Stimulated activated effector memory CD8-positive, alpha-beta T cell treated with anti-CD3 and anti-CD28 coated beads, Interleukin-12 subunit alpha, Interleukin-12 subunit beta, amount 100 ng/mL, for 72 hours (primary cell): ENCODE measurements around the gene TOP3A.
A peak's percentile ranks its signal among the peaks of the same experiment; 100 is the strongest.

Experiments
- ATAC-seq: fragments of 150-1000 bp; cut with Tn5 transposase; 2 replicates; pipeline ENCODE4 v1.10.0; 2021
- DNase-seq, 2 donors: peaks; one replicate each; pipeline ENCODE4 v3.0.0; 2021 to 2022; ENCODE audit warnings: low spot score in 2 of 2
- H3K27ac Mint-ChIP-seq: one replicate; pipeline ENCODE4 v1.8.0; 2022; ENCODE audit warnings: mild to moderate bottlenecking, mixed read lengths
- H3K36me3 Mint-ChIP-seq: one replicate; pipeline ENCODE4 v1.8.0; 2022; ENCODE audit warnings: mild to moderate bottlenecking, mixed read lengths
- H3K4me1 Mint-ChIP-seq: one replicate; pipeline ENCODE4 v1.8.0; 2022; ENCODE audit warnings: mixed read lengths
- H3K4me3 Mint-ChIP-seq: one replicate; pipeline ENCODE4 v1.8.0; 2022; ENCODE audit warnings: mild to moderate bottlenecking, mixed read lengths
- H3K9me3 Mint-ChIP-seq: one replicate; pipeline ENCODE4 v1.8.0; 2022; ENCODE audit warnings: mixed read lengths

The TOP3A gene

GRCh38 chr17:18270046-18270931 lies 44.5 kb downstream of the TOP3A start:
- peaks cover 10% of the 10 kb centered on the region for H3K4me1 Mint-ChIP-seq
- no peak for ATAC-seq
- H3K4me3 Mint-ChIP-seq, result no peak overlapping the region
- H3K9me3 Mint-ChIP-seq, result no peaks in the 10 kb centered on the region
- no peak for DNase-seq
- H3K36me3 Mint-ChIP-seq, result peaks cover 34% of the 10 kb centered on the region
- H3K27ac Mint-ChIP-seq, result no peak overlapping the region

DNA sequence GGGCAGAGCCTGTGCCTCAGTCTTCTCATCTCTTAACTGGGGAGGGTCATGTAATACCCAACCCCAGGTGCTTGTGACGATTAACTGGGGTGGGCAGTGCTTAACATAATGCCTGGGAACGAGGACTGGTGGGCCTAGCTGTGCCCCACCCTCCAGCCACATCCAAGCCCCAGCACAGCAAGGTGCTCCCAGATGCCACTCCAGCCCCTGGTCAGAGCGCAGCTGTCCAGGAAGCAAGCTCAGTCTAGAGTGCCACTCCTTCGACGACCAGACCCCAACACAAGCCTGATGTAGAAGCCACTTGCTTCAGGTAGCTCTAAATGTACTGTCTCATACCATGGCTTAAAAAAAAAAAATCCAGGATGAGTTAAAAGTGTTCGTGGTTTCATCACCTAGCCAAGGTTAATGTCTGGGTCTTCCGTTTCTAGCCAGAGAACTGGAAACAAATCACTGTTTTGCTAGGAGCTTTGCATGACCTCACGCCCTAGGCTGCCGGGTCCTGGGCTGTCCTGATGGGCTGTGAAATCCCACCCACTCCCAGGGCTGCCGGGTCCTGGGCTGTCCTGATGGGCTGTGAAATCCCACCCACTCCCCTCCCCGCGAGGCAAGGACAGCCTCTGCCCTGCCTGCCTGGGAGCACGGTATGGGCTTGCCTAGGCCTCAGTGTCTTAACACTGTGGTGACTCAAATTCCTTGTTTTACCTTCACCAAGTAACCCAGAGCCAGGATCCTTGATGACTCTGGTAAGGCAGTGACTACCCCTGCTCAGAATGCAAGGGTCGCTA lies 46.7 kb downstream of the TOP3A start:
- DNase-seq (no peak), ATAC-seq (peak; percentile 66)
- Mint-ChIP-seq H3K9me3 (no peaks in the 10 kb centered on the region), H3K36me3 (peaks cover 12% of the 10 kb centered on the region), H3K27ac (peak overlapping the region; percentile 40), H3K4me3 (no peak overlapping the region), H3K4me1 (peaks cover 10% of the 10 kb centered on the region)

DNA sequence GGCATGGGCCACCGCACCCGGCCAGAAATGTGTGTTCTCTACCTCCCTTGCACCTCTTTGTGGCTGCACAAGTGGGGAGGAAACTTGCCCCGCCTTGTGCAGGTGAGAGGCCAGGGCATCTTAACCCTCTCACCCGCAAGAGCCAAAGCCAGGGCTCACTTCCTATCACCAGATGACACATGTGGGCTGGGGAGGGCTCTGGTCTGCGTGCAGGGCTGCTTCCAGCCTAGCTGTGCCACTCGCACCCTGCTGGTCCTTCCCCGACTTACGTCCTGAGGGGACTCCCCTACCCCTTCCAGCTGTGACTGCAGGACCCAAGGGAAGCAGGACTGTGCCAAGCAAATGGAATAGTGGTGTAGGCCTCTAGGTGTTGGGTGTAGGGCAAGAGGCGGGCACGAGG lies 47.4 kb downstream of the TOP3A start:
- DNase-seq (no peak), ATAC-seq (peak; percentile 74)
- H3K27ac Mint-ChIP-seq, result peak overlapping the region; percentile 40
- H3K36me3 Mint-ChIP-seq, result peaks cover 5% of the 10 kb centered on the region
- H3K9me3 Mint-ChIP-seq, result no peaks in the 10 kb centered on the region
- H3K4me1 Mint-ChIP-seq, result peaks cover 10% of the 10 kb centered on the region
- no peak overlapping the region for H3K4me3 Mint-ChIP-seq

GRCh38 chr17:18263885-18264682 lies 50.7 kb downstream of the TOP3A start:
- DNase-seq (no peak), ATAC-seq (no peak)
- Mint-ChIP-seq H3K4me1 (peaks cover 28% of the 10 kb centered on the region), H3K9me3 (no peaks in the 10 kb centered on the region), H3K36me3 (no peaks in the 10 kb centered on the region), H3K4me3 (no peak overlapping the region), H3K27ac (no peak overlapping the region)

- Mint-ChIP-seq H3K4me1 (peaks cover 28% of the 10 kb centered on the region), H3K27ac (peak overlapping the region; percentile 87), H3K4me3 (peak overlapping the region; percentile 98), H3K9me3 (no peaks in the 10 kb centered on the region), H3K36me3 (peaks cover 5% of the 10 kb centered on the region)
- no peak for DNase-seq
- ATAC-seq, result no peak
These were observed 52.2 kb downstream of the TOP3A start for GRCh38 chr17:18262641-18263040.

DNA sequence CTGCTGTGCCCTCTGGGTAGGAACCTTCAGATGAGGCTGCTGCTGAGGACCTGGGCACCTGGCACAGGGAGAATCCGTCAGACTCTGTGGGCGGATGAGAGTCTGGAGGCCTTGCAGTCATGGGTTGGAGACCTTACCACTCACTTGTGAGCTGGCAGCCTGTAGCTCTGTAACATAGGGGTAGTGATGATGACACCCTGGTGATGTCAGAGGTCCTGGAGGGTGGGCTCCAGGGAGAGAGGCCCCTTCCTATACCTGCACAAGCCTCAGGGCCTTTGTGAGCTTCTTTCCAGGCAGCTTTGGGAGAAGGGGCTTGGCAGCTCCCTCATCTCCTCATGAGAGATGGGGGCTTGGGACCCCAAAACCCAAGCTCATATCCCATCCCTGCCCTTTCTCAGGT lies 52.7 kb downstream of the TOP3A start:
- DNase-seq (no peak), ATAC-seq (no peak)
- no peaks in the 10 kb centered on the region for H3K9me3 Mint-ChIP-seq
- peaks cover 28% of the 10 kb centered on the region for H3K4me1 Mint-ChIP-seq
- peak overlapping the region; percentile 98 for H3K4me3 Mint-ChIP-seq
- H3K36me3 Mint-ChIP-seq, result peaks cover 10% of the 10 kb centered on the region
- peak overlapping the region; percentile 87 for H3K27ac Mint-ChIP-seq

GRCh38 chr17:18261659-18262058 lies 53.1 kb downstream of the TOP3A start:
- peak overlapping the region; percentile 98 for H3K4me3 Mint-ChIP-seq
- no peaks in the 10 kb centered on the region for H3K9me3 Mint-ChIP-seq
- peaks cover 15% of the 10 kb centered on the region for H3K36me3 Mint-ChIP-seq
- H3K4me1 Mint-ChIP-seq, result peaks cover 33% of the 10 kb centered on the region
- ATAC-seq (no peak), DNase-seq (no peak)
- peak overlapping the region; percentile 87 for H3K27ac Mint-ChIP-seq

DNA sequence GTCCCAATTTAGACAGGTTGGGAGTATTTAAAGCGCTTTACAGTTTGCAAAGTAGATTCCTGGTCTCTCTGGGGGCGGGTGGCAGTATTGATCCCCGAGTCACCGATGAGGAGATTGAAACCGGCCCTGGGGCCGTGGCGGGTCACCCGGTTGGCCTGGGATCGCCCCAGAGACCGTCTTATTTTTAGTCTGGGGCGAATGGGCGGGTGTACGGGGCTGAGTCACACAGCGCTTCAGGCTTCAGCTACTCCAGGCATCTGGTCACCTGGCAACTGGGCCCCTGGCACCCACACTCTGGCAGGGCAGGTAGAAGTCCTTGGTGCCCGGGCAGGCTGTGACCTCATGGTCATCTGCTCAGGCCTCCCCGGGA lies 53.7 kb downstream of the TOP3A start:
- Mint-ChIP-seq H3K27ac (peak overlapping the region; percentile 87), H3K36me3 (peaks cover 20% of the 10 kb centered on the region), H3K9me3 (no peaks in the 10 kb centered on the region), H3K4me1 (peaks cover 38% of the 10 kb centered on the region), H3K4me3 (peak overlapping the region; percentile 98)
- peak; percentile 46 for ATAC-seq
- DNase-seq, result peak in 1 of 2 donors; percentile 33

GRCh38 chr17:18260332-18261145 lies 54.3 kb downstream of the TOP3A start, which contains the start of gene MIEF2:
TSS of gene MIEF2 (plus strand) at chr17:18260662. CDS start at chr17:18262721, 2,059 bp downstream.
- H3K4me3 Mint-ChIP-seq, result peak within 1 kb of the TSS; percentile 98
- H3K9me3 Mint-ChIP-seq, result no peaks in the 10 kb centered on the region
- peaks cover 26% of the 10 kb centered on the region for H3K36me3 Mint-ChIP-seq
- peaks cover 41% of the 10 kb centered on the region for H3K4me1 Mint-ChIP-seq
- peak; percentile 88 for ATAC-seq
- H3K27ac Mint-ChIP-seq, result peak within 1 kb of the TSS; percentile 87
- peak; percentile 78 to 94 for DNase-seq

DNA sequence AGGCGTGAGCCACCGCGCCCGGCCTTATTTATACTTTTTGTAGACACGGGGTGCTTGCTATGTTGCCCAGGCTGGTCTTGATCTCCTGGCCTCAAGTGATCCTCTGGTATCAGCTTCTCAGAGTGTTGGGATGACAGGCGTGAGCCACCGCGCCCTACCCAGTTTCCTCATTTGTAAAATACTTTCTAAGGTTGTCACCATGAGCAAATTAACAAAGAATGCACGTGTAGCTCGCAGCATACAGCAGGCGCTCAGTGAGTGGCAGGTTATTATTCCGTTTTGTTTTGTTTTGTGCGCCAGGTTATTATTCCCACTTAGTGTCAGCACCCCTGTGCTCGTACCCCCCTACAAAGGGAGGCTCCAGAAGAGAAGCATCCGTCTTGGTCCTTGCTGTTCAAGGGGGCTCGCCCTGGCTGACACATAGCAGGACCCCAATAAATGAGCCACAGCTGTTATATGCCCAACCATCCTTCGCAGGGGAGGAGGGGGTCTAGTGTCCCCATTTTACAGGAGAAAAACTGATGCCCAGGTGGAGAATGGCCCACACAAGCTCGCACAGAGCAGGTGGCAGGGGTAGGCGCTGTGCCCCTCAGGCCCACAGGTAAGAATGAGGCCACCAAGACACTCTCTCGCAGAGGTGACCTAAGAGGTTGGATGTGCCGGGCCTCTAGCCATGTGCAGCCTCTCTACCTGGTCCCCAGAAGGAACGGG lies 55.0 kb downstream of the TOP3A start:
- Mint-ChIP-seq H3K36me3 (peaks cover 34% of the 10 kb centered on the region), H3K4me1 (peaks cover 41% of the 10 kb centered on the region), H3K9me3 (no peaks in the 10 kb centered on the region), H3K4me3 (peak overlapping the region; percentile 98), H3K27ac (peak overlapping the region; percentile 87)
- ATAC-seq, result no peak
- no peak for DNase-seq

DNA sequence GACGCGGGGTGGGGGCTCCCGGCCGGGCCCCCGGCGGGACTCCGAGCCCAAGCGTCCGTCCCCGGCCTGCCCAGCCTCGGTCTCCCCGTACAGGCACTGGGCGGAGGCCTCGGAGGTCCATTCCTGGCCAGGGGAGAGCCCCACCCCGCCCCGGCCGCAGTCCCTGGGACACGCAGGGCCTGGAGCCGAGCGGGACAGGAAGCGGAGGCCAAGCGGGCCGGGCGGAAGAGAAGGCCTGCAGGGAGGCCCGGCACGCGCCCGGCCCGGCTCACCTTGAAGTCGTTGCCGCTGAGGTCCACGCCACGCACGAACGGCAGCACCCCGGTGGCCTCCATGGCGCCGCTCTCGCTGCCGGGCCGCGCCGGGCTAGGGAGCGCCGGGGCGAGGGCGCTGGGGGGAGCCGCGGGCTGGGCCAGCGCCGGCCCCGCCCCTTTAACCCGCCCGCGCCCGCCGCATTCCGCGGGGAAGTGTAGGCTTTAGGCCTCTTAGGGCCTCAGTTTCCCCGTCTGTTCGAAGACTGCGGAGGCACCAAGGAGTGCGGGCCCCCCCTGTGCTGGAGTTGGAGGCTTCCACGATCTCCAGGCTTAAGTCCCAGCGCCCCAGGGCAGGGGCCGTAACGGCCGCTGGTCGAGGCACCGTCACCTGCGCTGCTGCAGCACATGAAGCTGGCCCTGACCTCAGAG lies 56.3 kb downstream of the TOP3A start, which contains the start of gene FLII:
FLII (minus strand) TSS at position 383 of the 683 bp plus-strand sequence; CDS start at position 335, 48 bp downstream.
- Mint-ChIP-seq H3K36me3 (peaks cover 44% of the 10 kb centered on the region), H3K27ac (peak within 1 kb of the TSS; percentile 97), H3K9me3 (no peaks in the 10 kb centered on the region), H3K4me3 (peak within 1 kb of the TSS; percentile 98), H3K4me1 (peaks cover 41% of the 10 kb centered on the region)
- peak; percentile 51 to 74 for DNase-seq
- ATAC-seq, result peak; percentile 57

- H3K27ac Mint-ChIP-seq, result peak overlapping the region; percentile 97
- peak overlapping the region; percentile 98 for H3K4me3 Mint-ChIP-seq
- no peaks in the 10 kb centered on the region for H3K9me3 Mint-ChIP-seq
- DNase-seq (peak; percentile 43 to 82), ATAC-seq (peak; percentile 67)
- peaks cover 49% of the 10 kb centered on the region for H3K36me3 Mint-ChIP-seq
- peaks cover 41% of the 10 kb centered on the region for H3K4me1 Mint-ChIP-seq
These were observed 56.8 kb downstream of the TOP3A start for GRCh38 chr17:18257982-18258355.

DNA sequence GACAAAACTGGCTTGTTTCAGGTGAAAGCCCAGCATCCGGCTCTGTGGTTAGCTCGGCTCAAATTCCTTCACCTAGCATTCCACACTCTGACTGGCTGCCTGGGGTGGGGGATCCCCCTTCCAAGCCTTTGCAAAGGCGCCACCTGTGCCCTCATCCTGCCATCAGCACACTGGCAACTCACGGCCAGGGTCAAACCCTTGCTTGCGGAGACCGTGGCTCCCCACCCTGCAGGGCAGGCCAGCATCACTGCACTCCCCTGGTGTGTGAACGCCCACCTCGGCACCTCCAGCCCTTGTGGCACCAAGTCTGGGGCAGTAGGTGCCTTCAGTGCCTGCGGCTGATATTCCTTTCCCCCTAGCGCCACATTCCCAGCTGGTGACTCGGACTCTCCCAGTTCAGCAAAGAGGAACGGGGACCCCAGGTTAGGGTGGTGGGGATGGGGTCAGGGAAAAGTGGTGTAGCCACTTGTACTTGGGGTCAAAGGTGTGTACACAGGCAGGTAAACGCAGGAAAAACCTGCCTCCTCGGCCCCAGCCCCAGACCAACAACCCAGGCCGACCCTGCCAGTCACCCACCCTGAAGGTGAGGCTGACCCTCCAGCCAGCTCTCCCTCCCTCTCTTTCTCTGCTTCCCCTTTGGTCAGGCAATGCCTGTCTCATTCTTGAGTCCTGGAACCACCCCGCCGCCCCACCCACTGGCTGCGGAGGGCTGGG lies 57.4 kb downstream of the TOP3A start:
- DNase-seq, result no peak
- Mint-ChIP-seq H3K27ac (peak overlapping the region; percentile 97), H3K36me3 (peaks cover 55% of the 10 kb centered on the region), H3K4me3 (peak overlapping the region; percentile 98), H3K9me3 (no peaks in the 10 kb centered on the region), H3K4me1 (peaks cover 41% of the 10 kb centered on the region)
- ATAC-seq, result peak; percentile 0
